SK-N-SH (cell line): Measurements from ENCODE around the gene MEN1.

Experiments used
- CHD2 ChIP-seq: fragments of 150-350 bp; IDR thresholded peaks from 2 replicates; pipeline ENCODE4 v1.6.1; 2018; ENCODE audit warnings: low read length; ENCODE audit not compliant: partially characterized antibody
- CTCF ChIP-seq: fragments of 200-600 bp; sonication (generic); IDR thresholded peaks from 2 replicates; pipeline ENCODE4 v1.6.1; 2017; ENCODE audit warnings: antibody characterized with exemption, mild to moderate bottlenecking, moderate library complexity
- EP300 ChIP-seq, 2 experiments: IDR thresholded peaks; 2 replicates each; pipeline versions ENCODE4 v1.4.0 to v1.6.1; 2012; ENCODE audit warnings: borderline replicate concordance in 1 of 2, low read depth in 1 of 2, low read length in 1 of 2
- FOXM1 ChIP-seq: IDR thresholded peaks from 2 replicates; pipeline ENCODE4 v1.4.0; 2012; ENCODE audit warnings: low read depth, mild to moderate bottlenecking
- MEF2A ChIP-seq: IDR thresholded peaks from 2 replicates; pipeline ENCODE4 v1.4.0; 2012; ENCODE audit warnings: low read depth, borderline replicate concordance
- MXI1 ChIP-seq: IDR thresholded peaks from 2 replicates; pipeline ENCODE4 v1.6.1; 2012; ENCODE audit warnings: mild to moderate bottlenecking, low read depth, low read length, improper control_type of control experiment
- NRF1 ChIP-seq: IDR thresholded peaks from 2 replicates; pipeline ENCODE4 v1.6.1; 2012; ENCODE audit warnings: low read depth, mild to moderate bottlenecking, low read length
- PBX3 ChIP-seq: IDR thresholded peaks from 2 replicates; pipeline ENCODE4; 2012
- POLR2AphosphoS5 ChIP-seq: IDR thresholded peaks from 2 replicates; pipeline ENCODE4 v1.6.1; 2012; ENCODE audit warnings: low read depth, low read length
- RAD21 ChIP-seq: IDR thresholded peaks from 2 replicates; pipeline ENCODE4 v1.6.1; 2012; ENCODE audit warnings: mild to moderate bottlenecking, low read length
- SIN3A ChIP-seq: IDR thresholded peaks from 2 replicates; pipeline ENCODE4 v1.6.1; 2012; ENCODE audit warnings: low read depth, mild to moderate bottlenecking, low read length, moderate library complexity, borderline replicate concordance
- TAF1 ChIP-seq: IDR thresholded peaks from 2 replicates; pipeline ENCODE4 v1.6.1; 2012; ENCODE audit warnings: low read depth, mild to moderate bottlenecking, low read length, moderate library complexity, borderline replicate concordance
- TCF12 ChIP-seq: IDR thresholded peaks from 2 replicates; pipeline ENCODE4 v1.4.0; 2012
- YY1 ChIP-seq: IDR thresholded peaks from 2 replicates; pipeline ENCODE4 v1.4.0; 2012; ENCODE audit warnings: low read depth, mild to moderate bottlenecking

GRCh38 chr11:64793271-64794160 lies 16.8 kb downstream of the MEN1 start:
- TF ChIP-seq CTCF (no peak), CHD2 (no peak), FOXM1 (no peak), POLR2AphosphoS5 (no peak), RAD21 (no peak), TAF1 (no peak), NRF1 (no peak), TCF12 (no peak), SIN3A (no peak), YY1 (no peak), MEF2A (no peak), EP300 (IDR thresholded peaks at IDR 0.05; ENCODE audit: borderline replicate concordance in 1 of 2, low read depth in 1 of 2, low read length in 1 of 2) (no peak), MXI1 (no peak), PBX3 (no peak)
